ENCODE measurements around the gene NFYC.

NFYC gene

DNA sequence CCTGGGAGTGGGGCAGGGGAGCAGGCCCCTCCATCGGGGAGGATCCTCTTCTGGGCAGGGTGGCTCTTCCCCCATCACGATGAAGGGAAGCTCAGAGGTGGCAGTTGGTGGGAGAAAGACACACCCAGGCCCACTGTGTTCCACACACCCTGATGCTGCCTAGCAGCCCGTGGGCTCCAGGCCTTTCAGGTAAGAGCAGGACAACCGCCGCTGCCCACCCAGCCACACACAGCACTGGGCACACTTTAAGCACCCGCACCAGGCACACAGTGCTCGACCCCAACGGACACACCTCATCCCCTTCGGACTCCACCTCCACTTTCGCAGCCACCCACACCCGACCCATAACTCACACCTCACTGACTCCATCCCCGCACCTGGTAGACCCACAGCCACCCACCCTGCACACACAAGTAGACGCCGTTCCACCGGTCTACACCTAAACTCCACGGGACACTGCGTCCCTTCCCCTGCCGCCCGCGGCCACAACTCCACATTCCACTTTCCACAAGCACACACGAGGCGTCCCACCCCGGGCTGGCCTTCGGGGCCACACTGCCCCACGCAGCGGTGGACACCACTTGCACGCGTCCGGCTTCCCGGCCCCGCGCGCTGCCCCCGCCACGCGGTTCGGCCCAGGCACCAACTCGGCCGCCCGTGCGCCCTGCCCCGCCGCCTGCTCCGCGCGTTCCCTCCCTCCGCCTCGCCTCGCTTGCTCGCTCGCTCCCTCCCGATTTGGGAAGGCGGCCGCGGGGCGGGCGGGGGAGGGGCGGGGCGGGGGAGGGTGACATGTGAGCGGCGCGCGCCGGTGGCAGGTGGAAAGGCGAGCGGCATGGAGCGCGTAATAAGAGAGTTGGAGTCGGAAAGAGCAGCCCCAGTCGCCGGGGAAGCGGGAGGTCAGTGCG lies 91.7 kb downstream of the NFYC start, which contains the start of gene KCNQ4:
TSS of gene KCNQ4 (plus strand) at position 787 of the 905 bp plus-strand sequence. CDS start 307 bp downstream, outside the sequence.
- no peak for DNase-seq

GRCh38 chr1:40784141-40784770 lies 92.8 kb downstream of the NFYC start:
- no peak for DNase-seq

GRCh38 chr1:40784771-40785151 lies 93.3 kb downstream of the NFYC start:
- DNase-seq = no peak

- DNase-seq = no peak
Observed at GRCh38 chr1:40785446-40785845, 93.9 kb downstream of the NFYC start.

DNA sequence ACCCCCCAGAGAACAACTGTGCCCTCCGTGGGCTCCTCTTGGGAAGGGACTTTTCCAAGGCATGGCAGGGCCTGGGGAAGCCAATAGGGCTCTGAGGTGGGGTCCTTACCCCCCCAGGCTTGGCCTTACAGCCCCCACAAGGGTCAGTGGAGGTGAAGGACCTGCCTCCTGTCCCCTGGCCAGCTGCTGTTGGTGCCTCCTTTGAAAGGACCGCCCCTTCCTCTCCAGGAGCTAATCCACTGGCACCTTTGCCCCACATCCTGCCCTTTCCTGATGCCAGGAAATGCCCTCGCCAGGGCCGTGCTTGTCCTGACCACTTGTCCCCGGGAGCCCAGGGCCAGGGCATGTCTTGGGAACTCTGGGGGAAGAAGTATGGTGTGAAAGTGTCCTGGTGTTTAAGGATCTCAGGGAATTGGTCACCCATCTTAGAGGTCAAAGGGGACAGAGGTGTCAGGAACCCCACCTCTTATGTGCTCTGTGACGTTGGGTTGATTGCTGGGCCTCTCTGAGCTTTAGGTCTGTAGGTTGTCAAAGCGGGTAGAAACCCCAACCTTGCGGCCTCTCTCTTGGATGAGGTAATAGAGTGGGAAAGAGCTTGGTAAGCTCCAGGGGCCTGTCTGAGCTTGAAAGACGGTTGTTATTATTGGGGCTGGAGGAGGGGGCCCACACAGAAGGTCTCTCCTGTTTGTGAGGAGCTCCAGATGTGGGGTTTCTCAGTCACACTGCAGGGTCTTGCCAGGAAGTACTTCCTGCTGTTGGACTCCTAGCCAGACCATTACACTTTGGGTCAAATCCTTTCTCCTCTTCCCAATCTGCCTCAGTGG lies 94.9 kb downstream of the NFYC start:
- no peak for DNase-seq

DNA sequence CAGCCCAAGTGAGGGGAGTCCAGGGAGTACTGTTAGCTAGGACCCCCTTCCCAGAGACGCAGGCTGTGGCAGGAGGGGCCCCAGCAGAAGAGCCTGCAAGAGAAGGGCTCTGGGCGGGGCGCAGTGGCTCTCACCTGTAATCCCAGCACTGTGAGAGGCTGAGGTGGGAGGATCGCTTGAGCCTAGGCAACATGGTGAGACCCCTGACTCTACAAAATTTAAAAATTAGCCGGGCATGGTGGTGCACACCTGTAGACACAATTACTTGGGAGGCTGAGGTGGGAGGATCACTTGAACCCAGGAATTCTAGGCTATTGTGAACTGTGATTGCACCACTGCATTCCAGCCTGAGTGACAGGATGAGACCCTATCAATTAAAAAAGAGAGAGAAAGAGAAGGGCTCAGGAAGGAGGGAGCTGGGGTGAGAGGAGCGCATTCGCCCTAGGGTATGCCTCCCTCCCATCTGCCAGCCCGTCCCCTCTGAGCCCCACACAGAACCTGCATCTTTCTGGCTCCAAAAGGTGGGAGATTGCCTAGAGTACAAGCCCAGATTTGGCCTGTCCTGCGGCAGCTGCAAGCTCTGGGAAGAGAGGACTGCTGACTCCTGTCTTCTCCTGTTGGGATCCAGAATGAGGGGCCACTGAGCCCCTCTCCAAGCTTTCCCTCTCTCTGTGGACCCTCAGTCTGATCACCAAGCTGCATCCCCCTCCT lies 95.6 kb downstream of the NFYC start:
- no peak for DNase-seq

DNA sequence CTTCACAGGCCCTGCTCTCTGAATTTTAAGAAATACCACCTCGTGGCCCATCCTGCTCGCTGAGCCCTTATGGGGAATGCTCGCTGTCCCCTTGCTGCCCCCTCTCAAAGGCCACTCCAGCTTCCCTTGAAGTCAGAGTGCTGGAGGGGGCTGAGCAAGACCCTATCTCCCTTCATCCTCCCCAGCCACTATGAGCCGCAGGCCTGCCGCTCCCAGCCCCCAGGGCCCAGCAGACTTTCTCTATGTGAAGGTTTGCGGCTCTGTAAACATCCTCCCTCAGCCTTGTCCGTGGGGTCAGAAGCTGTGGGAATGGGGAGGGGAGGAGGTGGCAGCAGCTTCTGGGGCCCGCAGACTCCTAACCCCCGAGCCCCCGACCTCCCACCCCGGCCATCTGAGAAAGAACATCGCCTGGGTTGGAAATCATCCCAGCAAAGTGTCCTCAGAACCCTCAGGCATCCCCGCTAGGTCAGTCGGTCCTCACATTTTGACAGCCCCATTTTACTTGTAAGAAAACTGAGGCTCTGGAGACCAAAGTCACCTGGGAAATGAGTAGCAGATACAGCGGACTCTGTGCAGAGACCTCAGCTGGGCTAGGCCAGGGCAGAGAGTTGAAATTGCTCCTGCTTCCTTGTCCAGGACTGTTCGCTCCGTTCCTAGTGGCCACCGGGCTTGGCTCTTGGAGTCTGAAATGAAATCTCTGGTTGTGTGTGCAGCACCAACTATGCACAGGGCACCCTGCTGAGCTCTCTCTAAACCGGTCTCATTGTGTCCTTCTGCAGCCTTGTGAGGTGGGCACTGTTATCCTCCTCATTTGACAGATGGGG lies 96.4 kb downstream of the NFYC start:
- no peak for DNase-seq

GRCh38 chr1:40788561-40789341 lies 97.2 kb downstream of the NFYC start:
- DNase-seq = no peak

DNA sequence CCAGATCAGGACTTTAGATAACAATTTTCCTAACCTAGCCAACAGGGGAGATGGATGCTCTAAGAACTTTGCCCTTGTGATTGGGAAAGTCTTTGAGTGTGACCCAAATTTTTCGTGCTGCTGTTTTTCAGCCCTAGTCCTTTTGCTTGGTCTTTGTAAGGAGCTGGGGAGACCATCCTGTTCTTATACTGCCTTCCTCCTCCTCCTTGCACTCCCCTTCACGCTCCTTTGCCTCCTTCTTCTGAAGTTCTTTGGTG lies 97.8 kb downstream of the NFYC start:
- no peak for DNase-seq

DNA sequence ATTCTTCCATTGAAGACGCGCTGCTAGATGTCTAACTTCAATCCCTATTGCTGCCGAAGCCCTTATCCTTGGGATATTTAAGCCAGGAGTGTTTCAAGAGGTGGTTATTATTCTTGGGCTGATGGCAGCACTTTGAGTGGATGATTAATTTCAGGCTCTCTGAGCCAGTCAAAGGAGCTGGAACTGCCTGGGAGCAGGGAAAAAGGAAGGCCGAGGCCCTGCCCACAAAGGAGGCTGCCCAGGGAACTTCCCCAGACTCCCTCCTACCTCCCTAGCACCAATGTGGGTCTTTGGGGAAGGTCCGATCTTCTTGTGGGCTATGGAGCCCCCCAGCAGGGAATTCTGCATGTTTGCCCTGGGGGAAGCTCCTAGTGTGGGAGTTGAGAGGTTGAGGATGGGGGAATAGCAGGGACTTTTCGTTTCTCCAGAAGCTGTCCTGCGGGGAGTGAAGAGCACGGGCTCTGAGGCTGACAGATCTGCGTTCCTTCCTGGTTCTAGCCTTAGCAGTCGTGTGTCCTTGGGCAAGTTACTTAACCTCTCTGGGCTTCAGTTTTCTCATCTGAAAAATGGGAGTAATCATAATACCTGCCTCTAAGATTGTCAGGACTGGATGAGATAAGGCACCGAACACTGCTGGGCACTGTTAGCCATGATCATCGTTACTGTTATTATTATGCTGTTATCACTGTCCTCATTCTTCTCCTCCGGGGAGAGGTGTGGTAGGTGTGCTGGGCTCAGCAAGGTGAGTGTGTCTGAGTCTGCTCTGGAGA lies 98.3 kb downstream of the NFYC start:
- DNase-seq = no peak

DNA sequence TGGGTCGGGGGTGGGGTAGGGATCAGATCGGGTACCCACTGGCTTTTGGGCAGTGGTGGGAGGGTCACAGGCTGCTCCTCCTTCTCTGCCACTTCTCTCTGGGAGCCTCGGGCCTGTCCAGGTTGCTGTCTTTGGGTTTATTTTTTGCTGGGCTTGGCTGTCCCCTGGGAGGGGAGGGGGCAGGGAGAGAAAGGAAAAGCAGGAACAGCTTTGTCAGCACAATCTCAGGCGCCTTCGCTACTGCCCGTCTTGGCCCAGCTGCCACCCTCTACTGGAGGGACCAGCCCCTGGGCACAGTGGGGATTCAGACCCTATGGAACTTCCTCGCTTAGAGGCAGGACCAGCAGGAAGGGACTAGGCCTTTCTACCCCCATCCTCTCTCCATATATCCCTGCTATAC lies 100.5 kb downstream of the NFYC start:
- DNase-seq = no peak

GRCh38 chr1:40793617-40794016 lies 102.1 kb downstream of the NFYC start:
- no peak for DNase-seq

DNA sequence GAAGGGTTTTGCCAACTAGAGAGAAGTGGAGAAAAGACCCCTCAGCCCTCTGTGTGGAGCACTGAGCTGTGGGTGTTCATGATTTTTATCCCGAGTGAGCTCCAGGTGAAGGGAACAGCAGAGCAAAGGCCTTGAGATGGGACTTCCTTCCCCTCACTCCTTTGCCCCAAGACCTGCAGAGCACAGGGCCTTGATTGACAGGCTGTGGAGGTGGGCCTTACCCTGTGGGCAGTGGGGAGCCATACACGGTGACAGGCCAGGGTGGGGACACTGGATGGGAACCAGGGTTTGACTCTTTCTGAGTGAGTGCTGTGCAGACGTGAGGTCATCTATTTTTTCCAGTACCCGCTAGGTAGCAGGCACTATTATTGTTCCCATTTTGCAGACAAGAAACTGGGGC lies 102.5 kb downstream of the NFYC start:
- DNase-seq = no peak

GRCh38 chr1:40794974-40795715 lies 103.6 kb downstream of the NFYC start:
- no peak for DNase-seq

- no peak for DNase-seq
Observed at GRCh38 chr1:40795811-40796586, 104.5 kb downstream of the NFYC start.

- DNase-seq = no peak
Observed at GRCh38 chr1:40796939-40797667, 105.6 kb downstream of the NFYC start.

DNA sequence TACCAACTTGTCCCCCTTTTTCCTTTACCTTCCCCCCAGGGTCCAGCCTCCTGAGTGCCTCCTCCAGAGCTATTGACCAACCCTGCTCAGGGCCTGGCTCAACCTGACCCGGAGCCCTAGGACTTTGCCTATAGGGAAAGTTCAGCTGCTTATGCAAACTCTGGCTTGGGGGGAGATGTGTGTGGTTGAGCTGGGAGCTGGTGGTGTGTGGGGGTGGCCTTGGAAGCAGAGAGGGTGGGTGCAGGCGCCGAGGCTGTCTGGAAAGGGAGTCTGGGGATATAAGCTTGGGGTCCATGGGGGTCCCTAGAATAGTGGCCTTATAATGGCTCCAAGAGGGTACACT lies 106.1 kb downstream of the NFYC start:
- DNase-seq = no peak

Data from AML-193 (cell line).